HG03457 (cell line): ENCODE data around the gene PARP12.
A peak's percentile ranks its signal among the peaks of the same experiment; 100 is the strongest.

Source experiments
- ATAC-seq: cut with Tn5 transposase; IDR thresholded peaks from one replicate; pipeline ENCODE4 v1.9.1; 2021; ENCODE audit warnings: moderate number of reproducible peaks; ENCODE audit not compliant: unreplicated experiment

The PARP12 gene

DNA sequence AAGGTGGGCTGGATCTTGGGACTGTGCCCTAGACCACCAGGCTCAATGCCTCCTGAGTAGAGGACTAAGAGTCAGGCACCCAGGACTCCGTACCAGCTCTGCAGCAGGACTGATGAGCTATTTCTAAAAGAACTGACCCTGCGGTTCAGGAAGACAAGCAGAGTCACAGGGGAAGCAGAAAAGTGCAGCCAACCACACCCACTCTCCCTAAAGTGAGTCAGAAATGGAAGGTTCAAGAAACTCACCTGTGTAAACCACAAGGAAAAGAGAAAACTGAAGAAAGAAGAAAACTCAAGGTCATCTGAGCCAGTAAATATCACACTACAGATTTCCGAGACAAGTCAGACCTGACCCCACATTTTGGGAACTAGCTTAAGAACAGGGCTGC, 2.5 kb downstream of the PARP12 start:
- ATAC-seq, result no peak

DNA sequence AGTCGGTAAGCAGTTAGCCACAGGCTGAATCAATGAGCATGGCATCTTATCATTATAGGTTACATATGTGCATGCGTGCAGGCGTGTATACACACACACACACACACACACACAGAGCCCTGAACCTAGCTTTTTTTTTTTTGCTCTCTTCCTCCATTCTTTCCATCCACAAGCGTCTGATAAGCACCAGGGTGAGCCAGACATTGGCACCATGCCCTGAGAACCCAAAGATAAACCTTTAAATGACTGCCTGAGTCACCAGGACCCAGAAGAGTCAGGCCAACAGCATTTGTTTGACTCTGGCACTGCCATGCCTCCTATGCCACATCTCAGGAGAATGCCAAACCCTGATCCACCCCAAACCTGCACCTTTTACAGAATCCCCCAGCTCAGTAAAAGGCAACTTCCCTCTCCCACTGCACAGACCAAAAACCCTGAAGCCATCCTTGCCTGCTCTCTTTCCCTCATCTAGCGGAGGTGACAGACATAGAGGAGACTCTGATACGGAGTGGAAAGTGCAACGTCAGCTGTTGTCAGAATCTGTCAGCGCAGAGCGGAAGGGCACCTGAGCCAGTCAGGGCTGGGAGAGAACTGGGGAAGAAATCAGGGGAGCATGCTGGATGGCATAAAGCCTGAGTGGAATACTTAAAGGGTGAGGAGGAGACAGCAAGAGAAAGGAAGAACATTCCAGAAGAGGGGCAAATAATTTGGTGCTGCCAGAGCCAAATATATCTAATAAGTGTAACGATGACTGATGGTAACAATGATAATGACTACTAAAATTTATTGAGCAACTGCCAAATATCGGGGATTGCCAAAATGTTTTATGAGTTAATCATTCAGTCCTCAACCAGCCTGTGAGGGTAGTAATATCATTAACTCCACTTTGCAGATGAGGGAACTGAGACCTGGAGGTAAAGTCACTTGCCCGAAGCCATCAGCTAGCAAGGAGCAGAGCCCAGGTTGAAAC, 3.2 kb downstream of the PARP12 start:
- ATAC-seq, result no peak

DNA sequence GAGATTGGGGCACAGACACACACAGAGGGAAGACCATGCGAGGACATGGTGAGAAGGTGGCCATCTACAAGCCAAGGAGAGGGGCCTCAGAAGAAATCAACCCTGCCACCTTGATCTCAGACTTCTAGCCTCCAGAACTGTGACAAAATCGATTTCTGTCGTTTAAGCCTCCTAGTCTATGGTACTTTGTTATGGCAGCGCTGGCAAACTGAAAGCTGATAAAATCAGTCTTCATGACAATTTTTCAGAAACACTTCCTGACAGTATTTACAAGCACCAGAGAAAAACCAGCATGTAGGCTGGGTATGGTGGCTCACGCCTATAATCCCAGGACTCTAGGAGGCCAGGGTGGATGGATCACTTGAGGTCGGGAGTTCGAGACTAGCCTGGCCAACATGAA, 4.2 kb downstream of the PARP12 start:
- no peak for ATAC-seq

DNA sequence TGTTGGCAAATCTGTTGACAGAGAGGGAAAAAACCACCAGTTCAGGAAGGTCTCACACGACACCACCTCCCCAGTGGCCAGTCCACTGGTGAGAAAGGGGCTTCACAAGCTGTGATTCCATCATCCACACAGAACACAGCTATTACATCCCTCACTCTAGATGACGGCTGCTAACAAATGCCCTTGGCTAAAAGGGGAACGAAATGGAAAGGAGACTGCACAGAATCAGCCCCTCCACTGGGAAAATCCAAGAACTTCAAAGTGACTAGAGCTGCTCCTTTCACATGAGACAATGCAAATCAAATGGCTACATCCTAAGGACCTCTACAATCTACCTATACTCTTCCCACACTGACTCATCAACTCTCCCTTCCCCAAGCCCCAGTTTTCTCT, 5.6 kb downstream of the PARP12 start:
- no peak for ATAC-seq

DNA sequence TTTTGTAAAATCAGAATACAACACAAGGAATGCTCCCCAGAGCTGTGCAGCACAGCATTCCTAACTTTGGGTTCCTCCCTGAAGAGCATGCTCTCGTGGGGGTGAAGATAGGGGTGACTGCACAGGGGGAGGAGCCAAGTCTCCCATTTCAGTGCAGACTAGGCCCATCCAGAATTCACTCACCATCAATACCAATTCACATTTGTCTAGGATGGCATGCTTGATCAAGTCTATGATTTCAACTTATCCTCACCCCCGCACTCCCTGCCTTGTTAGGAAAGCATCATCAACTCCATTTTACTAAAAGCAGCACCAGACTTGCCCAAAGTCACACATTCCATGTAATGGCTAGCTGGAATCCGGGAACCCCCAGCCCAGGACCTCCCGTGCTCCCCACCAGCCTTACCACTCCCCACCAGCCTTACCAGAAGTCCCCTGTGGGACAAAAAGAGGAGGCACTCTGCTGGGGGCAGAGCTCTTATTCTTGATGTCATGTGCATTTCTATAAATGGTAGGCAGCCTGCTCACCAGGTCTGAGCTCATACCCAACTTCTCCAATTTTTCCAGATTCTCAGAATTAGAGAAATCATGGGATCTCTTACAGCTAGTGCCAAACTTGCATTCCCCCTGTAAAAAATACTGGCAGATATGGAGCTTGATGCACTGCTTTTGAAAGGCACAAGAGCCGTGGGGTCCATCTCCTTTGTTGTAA, 6.2 kb downstream of the PARP12 start:
- ATAC-seq, result no peak

DNA sequence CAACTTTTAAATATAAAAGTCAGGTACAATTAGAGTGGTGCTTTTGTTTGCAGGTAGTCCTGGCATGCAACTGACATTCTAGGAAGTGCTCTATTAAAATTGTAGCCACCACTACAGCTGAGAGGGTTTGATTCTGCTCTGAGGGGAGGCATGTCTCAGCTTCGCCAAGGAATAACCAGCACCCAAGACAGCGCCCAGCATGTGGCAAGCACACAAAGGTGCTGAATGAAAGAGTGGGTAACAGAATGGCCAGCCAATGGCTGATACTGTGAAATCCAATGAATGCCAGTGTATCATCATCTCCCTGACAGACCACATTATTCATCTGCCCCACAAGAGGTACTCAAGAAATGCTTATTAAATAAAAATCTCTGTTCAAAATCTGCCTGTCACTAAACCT, 6.9 kb downstream of the PARP12 start:
- no peak for ATAC-seq

DNA sequence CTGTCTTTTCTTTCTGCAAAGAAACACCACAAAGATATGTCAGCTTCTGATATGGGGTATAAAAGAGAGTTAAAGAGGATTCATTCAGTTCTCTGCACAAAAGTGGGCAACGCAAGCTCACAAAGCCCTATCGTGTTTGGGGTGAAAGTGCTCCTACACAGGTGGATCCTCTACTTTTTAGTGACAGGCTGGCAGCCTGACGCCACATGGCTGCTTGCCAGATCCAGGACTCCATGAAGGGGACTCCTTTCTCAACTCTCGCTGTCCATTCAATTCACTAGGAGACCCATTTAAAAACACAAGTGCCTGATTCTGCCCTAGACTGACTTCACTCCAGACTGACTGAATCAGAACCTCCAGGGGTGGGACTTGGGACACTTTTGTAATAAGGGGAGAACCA, 8.0 kb downstream of the PARP12 start:
- no peak for ATAC-seq

DNA sequence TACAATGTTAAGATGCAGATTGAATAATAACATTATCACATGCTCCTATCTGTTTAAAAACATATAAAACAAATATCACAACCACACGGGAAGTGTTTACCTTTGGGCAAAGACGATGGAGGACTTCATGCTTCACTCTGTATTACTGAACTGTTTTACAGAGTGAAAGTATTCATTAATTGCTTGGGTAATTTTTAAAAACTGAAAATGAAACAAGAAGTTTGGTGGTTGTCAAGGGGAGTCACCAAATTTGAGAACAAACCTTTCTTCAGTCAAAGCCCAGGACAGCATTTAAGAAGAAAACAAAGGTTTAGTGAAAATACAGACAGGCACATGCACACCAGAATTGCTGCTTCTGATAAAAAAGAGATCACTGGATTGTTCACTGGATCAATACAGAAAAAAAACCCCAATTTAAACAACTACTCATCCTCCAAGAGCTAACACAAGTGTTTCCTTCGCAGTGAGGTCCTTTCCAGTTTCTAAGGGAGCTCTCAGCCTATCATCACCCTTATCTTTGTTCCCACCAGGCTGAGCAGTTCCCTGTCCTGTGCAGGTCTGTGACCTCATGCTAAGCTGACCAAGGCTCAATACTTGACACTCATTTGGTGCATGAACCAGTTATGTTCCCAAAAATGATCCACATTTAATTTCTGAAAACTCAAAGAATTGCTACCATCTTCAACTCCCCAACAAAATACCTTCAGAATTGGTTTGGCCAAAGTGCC, 8.8 kb downstream of the PARP12 start:
- ATAC-seq, result peak; percentile 70

DNA sequence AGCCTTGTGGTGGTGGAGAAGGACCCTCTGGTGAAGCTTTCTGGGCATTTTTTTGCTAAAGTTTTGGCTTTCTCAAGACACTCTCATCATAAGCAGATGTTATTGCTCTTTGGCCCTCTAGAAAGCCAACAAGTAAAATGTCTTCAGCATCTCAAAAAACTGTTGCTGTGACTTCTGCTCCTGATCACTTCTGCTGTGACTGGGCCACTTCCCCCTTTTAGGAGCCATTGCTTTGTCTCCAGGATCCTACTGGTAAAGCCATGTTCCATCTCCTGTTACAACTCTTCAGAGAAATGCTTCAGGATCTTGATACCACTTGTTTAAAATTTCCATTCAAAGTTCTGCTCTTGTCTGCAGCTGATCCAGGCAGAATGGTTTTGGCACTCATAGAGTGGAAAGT, 10.9 kb downstream of the PARP12 start:
- ATAC-seq, result no peak

DNA sequence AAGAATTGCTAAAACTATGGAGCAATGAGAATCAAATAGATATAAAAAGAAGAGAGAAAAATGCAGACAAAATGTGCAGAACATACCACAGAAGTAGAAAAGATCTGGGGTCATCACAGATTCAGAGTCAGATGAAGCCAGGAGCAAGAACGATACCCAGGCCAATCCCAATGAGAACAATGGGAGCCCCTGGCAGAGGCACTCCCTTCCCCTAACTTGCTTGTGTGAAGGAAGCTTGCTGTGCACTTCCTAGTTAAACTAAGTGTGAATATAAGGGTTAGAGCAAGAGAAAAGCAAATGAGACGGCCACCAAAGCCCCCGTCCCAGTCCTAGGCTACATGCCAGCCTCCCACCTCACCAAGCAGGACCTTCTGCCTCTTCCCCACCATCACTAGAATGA, 12.7 kb downstream of the PARP12 start:
- ATAC-seq, result no peak

DNA sequence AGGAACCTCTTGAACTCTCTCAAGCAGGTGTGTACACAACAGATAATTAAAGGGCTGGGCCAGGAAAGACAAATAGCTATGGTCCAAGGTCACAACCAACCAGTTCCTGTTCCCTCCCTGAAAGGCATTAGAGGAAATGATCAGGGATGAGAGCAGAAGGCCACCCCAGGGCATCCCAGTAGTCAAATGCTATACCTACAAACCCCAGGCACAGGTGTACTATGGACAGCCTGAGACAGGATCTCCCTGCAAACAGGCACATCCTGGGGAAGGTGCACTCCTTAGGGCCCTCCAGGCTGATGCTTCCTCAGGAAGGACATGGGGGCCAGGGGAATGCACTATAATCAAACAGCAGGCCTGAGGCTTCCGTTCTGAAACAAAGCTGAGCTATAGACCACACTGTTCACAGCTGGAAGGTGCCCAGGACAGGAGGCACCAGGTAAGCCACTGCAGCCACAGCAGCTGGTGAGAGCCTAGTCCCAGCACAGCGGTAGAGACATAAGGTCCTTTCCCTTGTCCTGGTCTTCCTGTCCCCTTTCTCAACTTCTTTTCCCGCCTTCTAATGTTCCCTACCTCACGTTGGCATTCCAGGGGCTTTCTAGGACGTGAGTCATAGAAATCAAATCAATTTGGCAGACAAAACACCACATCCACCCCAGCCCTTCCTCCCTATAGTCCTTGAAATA, 13.3 kb downstream of the PARP12 start:
- no peak for ATAC-seq

DNA sequence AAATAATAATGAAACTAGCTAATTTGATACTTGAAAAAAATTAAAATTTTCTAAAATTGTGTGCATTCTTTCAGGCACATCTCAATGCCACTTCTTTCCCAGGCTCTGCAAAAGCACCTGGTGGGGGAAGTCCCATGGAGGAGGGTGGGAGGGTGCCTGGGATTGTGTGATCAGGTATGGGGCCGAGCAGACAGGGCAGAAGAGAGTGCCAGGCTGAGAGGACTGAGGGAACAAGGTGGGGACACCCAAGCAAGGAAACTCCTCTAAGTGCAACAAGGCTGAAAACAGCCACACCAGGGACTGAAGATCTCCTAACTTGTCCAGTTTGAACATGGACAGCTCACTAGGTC, 13.8 kb downstream of the PARP12 start:
- ATAC-seq, result no peak

DNA sequence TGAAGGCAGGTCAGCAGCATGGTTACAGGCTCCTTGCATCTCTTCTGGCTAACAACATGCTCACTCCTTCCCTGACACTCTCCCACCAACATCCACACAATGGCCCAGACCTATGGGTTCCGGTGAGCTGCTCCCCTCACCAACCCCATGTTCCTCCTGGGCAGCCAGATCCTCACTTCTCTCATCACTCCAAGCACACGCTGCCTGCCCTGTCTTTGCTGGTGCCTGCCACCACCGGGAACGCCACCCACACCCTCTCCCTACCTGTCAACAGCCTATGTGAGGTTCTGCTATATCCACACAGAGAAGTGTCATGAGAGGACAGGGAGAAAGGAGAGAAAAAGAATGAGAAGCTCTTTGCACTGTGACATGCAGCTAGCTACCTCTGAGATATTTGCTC, 14.6 kb downstream of the PARP12 start:
- ATAC-seq, result no peak

DNA sequence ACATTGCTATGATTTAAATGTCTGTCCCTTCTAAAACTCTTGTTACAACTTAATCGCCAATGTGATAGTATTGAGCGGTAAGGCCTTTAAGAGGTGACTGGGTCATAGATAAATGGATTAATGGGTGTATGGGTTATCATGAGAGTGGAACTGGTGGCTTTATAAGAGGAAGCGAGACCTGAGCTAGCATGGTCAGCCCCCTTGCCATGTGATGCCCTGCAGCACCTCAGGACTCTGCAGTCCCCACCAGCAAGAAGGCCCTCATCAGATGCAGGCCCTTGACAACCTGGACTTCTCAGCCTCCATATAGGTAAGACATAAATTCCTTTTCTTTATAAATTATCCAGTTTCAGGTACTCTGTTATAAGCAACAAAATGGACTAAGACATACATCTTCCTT, 15.6 kb downstream of the PARP12 start:
- no peak for ATAC-seq

DNA sequence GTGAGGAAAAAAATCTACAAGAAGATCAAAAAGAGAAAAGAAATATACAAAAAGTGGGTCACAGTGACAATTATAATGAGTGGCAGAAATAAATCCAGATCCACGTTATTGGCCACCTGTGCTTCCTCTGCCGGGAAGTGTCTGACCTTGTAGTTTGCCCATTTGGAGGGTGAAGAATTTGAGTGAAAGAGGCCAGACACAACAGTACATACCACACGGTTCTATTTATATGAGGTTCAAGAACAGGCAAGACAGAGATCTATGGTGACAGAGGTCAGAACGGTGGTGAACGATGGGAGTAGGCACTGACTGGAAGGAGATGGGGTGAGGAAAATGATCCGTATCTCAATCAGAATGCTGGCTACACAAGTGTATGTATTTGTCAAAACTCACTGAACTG, 17.1 kb downstream of the PARP12 start:
- no peak for ATAC-seq

DNA sequence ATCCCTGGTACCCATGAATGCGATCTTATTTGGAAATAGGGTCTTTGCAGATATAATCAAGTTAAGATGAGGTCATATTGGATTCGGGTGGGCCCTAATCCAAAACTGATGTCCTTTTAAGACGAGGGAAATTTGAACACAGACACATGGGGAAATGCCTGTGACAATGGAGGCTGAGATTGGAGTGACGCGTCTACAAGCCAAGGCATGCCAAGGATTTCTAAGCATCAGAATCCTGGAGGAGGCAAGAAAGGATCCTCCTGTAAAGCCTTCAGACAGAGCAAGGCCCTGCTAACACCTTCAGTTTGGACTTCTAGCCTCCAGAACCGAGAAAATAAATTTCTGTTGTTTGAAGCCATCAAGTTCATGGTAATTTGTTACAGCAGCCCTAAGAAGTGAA, 18.5 kb downstream of the PARP12 start:
- no peak for ATAC-seq

DNA sequence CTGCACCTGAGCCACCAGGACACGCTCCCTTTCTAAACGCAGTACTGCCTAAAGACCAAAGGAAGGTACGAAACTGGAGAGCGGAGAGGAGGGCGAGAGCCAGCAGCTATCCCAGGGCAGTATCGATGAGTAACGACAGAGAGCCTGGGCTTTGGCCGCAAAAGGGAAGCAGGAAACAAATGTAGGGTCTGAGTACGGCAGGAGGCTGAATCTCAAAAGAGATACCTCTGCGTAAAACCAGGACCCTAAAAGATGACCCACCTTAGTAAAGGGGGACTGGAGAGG, 20.4 kb downstream of the PARP12 start:
- no peak for ATAC-seq

DNA sequence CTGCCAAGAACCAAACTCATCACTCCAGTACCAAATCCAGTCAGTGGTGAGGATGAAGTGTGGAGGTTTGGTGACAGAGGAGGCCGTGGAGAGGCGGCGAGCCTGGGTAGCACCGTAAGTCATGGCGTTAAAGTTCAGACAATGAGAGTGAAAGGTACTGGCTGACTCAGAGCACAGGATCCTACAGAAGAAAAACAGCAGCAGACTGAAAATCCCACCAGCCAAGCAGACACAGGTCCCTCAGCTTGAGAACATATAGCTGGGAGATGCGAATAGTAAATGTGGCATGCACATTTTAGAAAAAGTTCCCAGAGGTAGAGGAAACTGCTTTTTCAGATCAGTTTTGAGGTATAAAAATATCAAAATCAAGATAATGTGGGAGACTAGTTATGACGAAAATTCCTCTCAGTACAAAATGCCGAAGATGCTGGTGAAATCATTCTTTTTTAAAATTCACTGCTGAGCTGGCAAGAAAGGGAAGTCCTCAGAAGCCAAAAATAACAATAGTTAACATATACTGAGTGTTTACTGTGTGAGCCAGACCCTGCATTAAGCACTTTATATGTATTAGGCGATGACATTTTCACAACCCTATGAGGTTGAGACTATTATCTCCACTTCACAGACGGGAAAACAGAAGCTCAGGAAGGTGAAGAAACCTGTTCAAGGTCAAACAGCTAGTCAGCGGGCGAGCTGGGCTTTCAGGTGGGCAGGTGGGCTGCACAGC, 20.9 kb downstream of the PARP12 start:
- ATAC-seq, result no peak

DNA sequence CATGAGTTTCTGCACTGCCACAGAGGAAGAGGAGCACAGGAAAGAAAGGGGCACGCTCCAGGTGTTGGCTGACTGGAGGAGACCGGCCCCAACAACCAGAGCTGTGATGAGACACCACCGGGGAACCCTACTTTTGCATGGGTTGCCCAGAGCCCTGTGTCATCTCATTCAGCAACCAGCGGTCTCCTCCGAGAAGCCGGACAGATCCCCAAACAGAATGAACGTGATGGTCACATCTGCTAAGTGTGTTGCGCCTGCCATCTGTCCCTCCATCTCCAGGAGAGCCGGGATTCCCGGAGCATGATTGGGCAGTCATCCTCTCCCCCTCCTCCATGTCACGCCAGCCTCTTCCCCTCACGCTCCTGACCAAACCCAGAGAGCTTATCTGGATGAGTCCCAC, 22.9 kb downstream of the PARP12 start:
- no peak for ATAC-seq

DNA sequence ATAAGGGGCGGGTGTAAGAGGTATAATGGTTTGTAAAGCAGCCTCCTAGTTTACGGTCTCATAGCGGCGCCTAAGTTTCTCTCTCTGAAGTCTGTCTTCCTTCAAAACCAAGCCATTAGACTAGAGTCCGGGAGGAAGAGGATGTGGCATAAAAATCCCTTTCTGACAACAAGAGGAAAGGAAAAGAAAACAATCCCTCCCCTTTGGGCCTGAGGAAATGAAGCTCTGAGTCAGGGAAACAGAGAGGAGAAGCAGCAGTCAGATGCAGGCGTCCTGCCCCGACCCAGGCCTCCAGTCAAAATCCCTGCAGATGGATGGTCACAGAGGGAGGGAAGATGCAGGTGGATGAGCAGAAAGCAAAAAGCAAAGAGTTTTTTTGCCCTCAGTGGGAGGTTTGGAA, 23.7 kb downstream of the PARP12 start:
- ATAC-seq, result no peak
